ENCODE results near the gene SIRT7. TPM values are rescaled to one million over a fixed set of nuclear protein-coding genes. Genes with fewer than 3 reads are reported as not detected.

SIRT7 gene
- total RNA-seq, 1 donor from 2014 or later, result 26.4 TPM

DNA sequence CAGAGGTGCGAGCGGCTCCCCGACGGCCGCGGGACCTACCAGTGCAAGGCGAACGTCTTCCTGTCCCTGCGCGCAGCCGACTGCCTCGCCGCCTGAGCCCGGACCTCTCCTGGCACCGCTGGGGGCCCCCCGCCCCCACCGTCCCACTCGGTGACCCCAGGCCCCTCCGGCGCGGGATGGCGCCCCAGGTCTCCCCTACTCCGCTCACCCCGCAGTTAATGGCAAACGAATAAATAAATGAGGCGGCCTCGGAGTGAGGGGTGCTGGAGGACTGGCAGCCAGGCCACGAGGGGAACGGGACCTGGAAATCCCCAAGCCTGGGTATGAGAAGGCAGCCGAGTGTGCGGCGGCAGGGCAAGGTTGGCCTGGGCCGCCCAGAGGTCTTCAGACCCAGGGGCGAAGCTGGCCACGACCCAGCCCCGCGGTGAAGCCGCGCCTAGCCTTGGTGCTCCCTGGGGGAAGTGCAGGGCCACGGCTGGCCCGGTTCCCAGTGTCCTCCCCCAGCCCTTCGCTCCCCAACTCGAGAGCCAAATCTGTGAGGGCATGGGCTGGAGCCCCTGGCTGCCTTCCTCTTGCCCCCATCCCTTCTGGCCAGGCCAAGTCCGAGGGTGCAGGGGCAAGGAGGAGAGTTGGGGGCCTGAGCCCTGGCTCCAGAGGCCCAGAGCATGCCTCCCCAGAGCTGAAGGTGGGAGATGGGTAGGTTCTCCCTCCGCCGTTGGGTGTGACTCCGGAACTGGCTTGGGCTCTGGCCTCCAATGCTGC, 15.1 kb downstream of the SIRT7 start:
- peaks cover 4% of the 10 kb centered on the region for H3K36me3 ChIP-seq (ENCODE audit: control insufficient read depth, insufficient read depth, low read length)
- H3K27me3 ChIP-seq (ENCODE audit: control insufficient read depth, insufficient read depth, low read length), result peaks cover 13% of the 10 kb centered on the region
- H3K4me3 ChIP-seq (ENCODE audit: low read depth, low read length), result no peak overlapping the region
- no peak for TF ChIP-seq CTCF (IDR thresholded peaks at IDR 0.05; ENCODE audit: insufficient read depth, low read length, poor library complexity, severe bottlenecking)
- DNase-seq (ENCODE audit: low read depth), result no peak

- H3K27me3 ChIP-seq (ENCODE audit: control insufficient read depth, insufficient read depth, low read length), result peaks cover 13% of the 10 kb centered on the region
- DNase-seq (ENCODE audit: low read depth), result no peak
- H3K36me3 ChIP-seq (ENCODE audit: control insufficient read depth, insufficient read depth, low read length), result peaks cover 4% of the 10 kb centered on the region
- TF ChIP-seq CTCF (IDR thresholded peaks at IDR 0.05; ENCODE audit: insufficient read depth, low read length, poor library complexity, severe bottlenecking), result no peak
- peak within 1 kb of the TSS; percentile 3 for H3K4me3 ChIP-seq (ENCODE audit: low read depth, low read length)
Observed at GRCh38 chr17:81902023-81902652, 15.8 kb downstream of the SIRT7 start, which contains the start of gene NPB. TSS of gene NPB (plus strand) at chr17:81902238. CDS start at chr17:81902278, 40 bp downstream.

GRCh38 chr17:81901167-81902022, 16.6 kb downstream of the SIRT7 start:
- no peak for DNase-seq (ENCODE audit: low read depth)
- no peak for TF ChIP-seq CTCF (IDR thresholded peaks at IDR 0.05; ENCODE audit: insufficient read depth, low read length, poor library complexity, severe bottlenecking)
- H3K36me3 ChIP-seq (ENCODE audit: control insufficient read depth, insufficient read depth, low read length), result peaks cover 5% of the 10 kb centered on the region
- H3K27me3 ChIP-seq (ENCODE audit: control insufficient read depth, insufficient read depth, low read length), result peaks cover 13% of the 10 kb centered on the region
- no peak overlapping the region for H3K4me3 ChIP-seq (ENCODE audit: low read depth, low read length)

GRCh38 chr17:81900181-81900820, 17.7 kb downstream of the SIRT7 start:
- TF ChIP-seq CTCF (IDR thresholded peaks at IDR 0.05; ENCODE audit: insufficient read depth, low read length, poor library complexity, severe bottlenecking), result no peak
- Histone ChIP-seq H3K4me3 (ENCODE audit: low read depth, low read length) (no peak overlapping the region), H3K27me3 (ENCODE audit: control insufficient read depth, insufficient read depth, low read length) (peaks cover 13% of the 10 kb centered on the region), H3K36me3 (ENCODE audit: control insufficient read depth, insufficient read depth, low read length) (peaks cover 5% of the 10 kb centered on the region)
- no peak for DNase-seq (ENCODE audit: low read depth)

DNA sequence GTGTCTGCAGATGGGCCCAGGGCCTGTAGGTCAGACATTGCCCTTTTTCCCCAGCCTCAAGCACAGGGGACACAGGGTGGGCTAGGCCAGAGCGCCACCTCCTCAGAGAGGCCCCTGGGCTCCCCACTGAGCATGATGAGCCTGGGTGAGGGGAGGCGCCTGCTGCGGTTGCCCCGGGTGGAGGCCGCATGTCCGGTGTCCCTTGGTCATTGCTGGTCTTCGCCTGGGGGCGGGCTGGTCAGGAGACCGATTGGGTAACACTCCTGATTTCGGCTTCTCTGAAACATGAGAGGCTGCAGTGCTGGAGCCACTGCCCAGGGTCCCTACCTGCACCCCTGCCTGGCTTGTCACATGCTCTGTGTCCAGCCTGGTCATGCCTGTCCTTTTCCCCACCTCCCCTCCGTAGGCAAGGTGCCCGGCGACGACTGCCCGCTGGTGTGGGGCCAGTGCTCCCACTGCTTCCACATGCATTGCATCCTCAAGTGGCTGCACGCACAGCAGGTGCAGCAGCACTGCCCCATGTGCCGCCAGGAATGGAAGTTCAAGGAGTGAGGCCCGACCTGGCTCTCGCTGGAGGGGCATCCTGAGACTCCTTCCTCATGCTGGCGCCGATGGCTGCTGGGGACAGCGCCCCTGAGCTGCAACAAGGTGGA, 18.3 kb downstream of the SIRT7 start:
- Histone ChIP-seq H3K36me3 (ENCODE audit: control insufficient read depth, insufficient read depth, low read length) (peaks cover 5% of the 10 kb centered on the region), H3K27me3 (ENCODE audit: control insufficient read depth, insufficient read depth, low read length) (peaks cover 13% of the 10 kb centered on the region), H3K4me3 (ENCODE audit: low read depth, low read length) (no peak overlapping the region)
- TF ChIP-seq CTCF (IDR thresholded peaks at IDR 0.05; ENCODE audit: insufficient read depth, low read length, poor library complexity, severe bottlenecking), result no peak
- no peak for DNase-seq (ENCODE audit: low read depth)

Measured in kidney epithelial cell (primary cell).